Loucy (cell line): ENCODE measurements around the gene MYO1E.

ENCODE experiments used
- CTCF ChIP-seq: fragments of 200-600 bp; sonication (generic); conservative IDR thresholded peaks from 2 replicates; pipeline ENCODE4 v1.5.1; 2014; ENCODE audit warnings: mild to moderate bottlenecking, antibody characterized with exemption, low read length
- EZH2phosphoT487 ChIP-seq: fragments of 200-600 bp; IDR thresholded peaks from 2 replicates; pipeline ENCODE4 v1.6.1; 2018; ENCODE audit warnings: antibody characterized with exemption, mild to moderate bottlenecking, moderate library complexity, borderline replicate concordance

- TF ChIP-seq CTCF (no peak), EZH2phosphoT487 (no peak)
These were observed 80.1 kb downstream of the MYO1E start for GRCh38 chr15:59292442-59293151.
